Heart left ventricle (tissue), 13 donors: ENCODE data around the gene TAF1B.

Source experiments
- CTCF ChIP-seq, 12 donors: fragments of 200-600 bp; sonication (generic) in 4 of 12; IDR thresholded peaks; one replicate each; pipeline versions ENCODE4 v1.5.0 to v1.8.0; 2018 to 2022; ENCODE audit warnings: antibody characterized with exemption in 12 of 12, mild to moderate bottlenecking in 5 of 12
- POLR2A ChIP-seq, 2 donors: fragments of 450-650 bp; IDR thresholded peaks; one replicate each; pipeline ENCODE4 v1.6.1; 2017; ENCODE audit warnings: antibody characterized with exemption in 2 of 2, mild to moderate bottlenecking in 2 of 2, moderate library complexity in 2 of 2
- donor health status: ischemic (EF 13 %, LVEDD 7.1; RV severe dilation, severe dysfunction).
- donor health status: DM: no; HTN: yes; CAD: no.
- donor health status: DM: no; HTN: no; CAD: no.
- donor health status: ischemic (EF 25% LVEDD 6.9; RV normal size, moderate dysfunction).
- donor health status: ischemic (EF 25% LVEDD 5.7; RV mildly dilated, moderate dysfunction).
- donor health status: ischemic (EF 35%, LVEDD 5.7; RV mildly dilated, moderate dysfunction).
- donor health status: nonischemic (EF 11% LVEDD 7.7; RV severe dilation, severe dysfunction).
- donor health status: DM: yes; HTN: yes; CAD: no.
- donor health status: PGD.
- donor health status: ischemic (EF 29% LVEDD 5.4; RV normal size, mild dysfunction).
- donor health status: nonischemic (EF 23%, LVEDD 6.1; RV moderate dilation, normal function).

- TF ChIP-seq CTCF (IDR thresholded peaks at IDR 0.05) (no peak), POLR2A (IDR thresholded peaks at IDR 0.05) (no peak)
Measured at GRCh38 chr2:9800639-9800974, 42.7 kb upstream of the TAF1B start.
